ENCODE data around the gene TIAM1.
A peak's percentile ranks its signal among the peaks of the same experiment; 100 is the strongest.

Gene TIAM1

GRCh38 chr21:31284797-31285397 is 59.2 kb downstream of the TIAM1 start:
- no peak for DNase-seq

DNA sequence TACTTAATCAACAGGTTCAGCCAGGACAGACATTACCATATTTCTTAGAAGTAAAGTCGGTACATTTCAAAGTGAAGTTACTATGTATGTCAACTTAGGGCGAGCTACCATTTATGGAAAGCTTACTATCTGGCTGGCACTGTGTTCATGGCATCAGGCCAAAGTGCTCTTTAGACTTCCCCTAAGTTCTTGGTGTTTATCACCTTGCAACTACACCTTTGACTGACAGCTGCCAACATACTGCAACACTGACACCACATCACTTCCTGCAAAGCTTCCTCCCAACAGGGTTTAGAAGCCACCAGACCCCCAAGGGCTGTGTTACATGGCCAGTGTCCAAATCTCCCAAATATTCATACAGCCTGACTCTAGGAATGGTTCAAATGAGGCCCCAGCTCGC is 61.0 kb downstream of the TIAM1 start:
- peak; percentile 68 for DNase-seq

- DNase-seq: no peak
These were observed 61.9 kb downstream of the TIAM1 start for GRCh38 chr21:31282095-31282709.

DNA sequence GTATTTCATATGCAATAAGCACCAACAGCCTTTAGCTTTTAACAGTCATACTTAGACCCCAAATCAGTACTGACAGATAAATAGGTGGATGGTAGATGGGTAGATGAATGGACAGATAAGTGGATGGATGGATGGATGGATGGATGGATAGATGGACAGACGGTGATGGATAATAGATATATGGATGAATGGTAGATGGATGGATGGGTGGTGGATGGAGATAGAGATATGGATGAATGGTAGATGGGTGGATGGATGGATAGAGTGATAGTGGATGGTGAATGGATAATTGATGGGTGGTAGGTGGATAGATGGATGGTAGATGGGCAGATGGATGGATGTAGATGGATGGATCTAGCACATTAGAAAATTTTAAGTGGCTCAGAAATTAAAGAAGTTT is 62.5 kb downstream of the TIAM1 start:
- DNase-seq: no peak

DNA sequence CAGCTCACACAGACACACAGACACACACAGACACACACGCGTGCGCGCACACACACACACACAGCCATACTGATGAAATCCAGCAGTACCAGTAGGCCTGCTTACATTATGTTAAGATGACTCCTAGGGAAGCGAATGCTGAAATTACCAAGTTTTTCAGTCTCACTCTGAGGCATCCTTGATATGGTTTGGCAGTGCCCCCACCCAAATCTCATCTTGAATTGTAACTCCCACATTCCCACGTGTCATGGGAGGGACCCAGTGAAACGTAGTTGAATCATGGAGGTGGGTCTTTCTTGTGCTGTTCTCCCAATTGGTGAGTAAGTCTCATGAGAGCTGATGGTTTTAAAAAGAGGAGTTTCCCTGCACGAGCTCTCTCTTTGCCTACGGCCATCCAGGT is 64.1 kb downstream of the TIAM1 start:
- DNase-seq: no peak

DNA sequence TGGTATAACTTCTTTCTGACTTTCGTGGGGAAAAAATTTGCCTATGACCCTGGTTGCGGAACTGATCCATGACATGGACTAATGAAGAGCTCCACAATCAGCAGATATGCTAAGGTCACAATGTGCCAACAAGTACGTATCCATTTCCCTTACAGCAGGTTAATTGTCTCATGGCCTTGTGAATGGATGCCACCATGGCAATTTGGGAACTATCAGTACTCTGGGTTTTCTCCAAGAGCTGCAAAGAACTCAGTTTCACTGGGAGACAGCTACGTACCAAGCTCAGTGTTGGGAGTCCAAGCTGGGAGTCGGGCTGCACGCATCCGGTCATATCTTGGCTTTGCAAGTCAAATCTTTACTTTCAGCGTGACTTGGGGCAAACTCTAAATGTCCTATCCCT is 64.8 kb downstream of the TIAM1 start:
- DNase-seq: no peak

- no peak for DNase-seq
These were observed 65.4 kb downstream of the TIAM1 start for GRCh38 chr21:31278511-31279130.

DNA sequence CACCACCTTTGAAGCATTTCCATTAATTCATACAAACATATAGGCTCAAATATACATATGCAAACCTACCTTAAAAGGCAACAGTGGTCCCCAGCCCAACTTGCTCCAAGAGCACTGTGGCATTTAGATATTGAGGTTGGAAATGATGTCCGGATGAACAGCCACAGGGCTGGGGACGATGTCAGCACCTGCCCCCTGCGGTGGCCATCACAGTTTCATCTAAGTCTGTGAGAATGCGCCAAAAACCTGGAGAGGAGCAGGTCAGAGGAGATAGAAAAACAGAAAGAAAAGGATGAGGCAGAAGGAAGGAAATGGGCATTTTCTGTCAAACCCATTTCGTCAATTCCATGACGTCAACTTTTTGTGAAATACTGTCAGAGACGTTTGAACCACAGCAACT is 67.4 kb downstream of the TIAM1 start:
- DNase-seq: no peak

DNA sequence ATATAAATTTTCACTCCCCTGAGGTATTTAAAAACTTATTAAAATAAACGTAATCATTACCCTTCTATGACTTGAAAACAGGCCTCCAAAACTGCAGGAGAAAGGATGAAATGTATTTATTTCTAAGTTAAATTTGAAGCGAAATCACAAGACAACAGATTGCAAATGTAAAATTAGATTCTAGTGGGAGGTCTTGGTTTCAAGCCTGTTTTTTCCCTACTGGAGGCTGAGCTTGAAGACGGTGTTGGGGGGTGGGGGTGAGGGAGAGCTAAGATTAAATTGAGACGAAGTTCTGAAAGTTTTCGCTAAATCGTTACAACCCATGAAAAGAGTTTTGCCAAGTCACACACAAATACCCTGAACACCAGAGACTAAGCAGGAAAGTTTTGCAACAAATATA is 68.2 kb downstream of the TIAM1 start:
- no peak for DNase-seq

DNA sequence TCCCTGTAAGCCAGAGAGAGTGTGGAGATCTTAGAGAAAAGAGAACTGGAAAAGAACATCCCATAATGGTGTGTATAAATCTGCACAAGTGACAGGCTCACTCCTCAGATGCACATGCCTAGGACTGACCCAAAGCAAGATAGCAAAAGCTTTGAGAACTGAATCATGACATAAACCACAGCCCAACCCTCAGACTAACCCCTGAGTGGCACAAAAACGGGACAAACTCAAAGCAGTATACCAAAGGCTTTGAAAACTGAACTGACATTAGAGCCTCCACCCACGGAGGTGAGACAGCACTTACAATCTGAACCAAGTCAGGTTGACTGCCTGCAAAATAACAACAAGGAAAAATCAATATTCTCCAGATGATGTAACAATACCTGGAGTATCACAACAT is 70.8 kb downstream of the TIAM1 start:
- DNase-seq: peak; percentile 9

- DNase-seq: no peak
These were observed 76.0 kb downstream of the TIAM1 start for GRCh38 chr21:31268090-31268489.

DNA sequence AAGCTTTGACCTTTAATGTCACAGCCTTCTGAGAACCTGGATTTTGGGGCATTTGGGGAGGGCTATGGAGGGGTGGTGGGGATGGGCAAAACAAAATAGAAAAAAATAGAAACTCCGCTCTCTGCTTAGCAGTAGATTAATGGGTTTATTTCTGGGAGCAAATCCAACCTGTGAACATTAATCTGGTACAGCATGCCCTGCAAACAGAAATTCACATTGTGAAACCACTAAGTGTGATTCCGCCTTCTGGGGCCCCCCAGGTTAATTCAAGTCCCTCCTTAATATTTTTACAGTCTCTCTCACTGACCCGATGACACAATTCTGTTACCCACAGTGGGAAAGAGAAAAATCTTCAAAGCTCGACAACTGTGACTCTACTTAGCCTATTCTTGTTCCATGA is 76.4 kb downstream of the TIAM1 start:
- no peak for DNase-seq

- DNase-seq: no peak
These were observed 77.8 kb downstream of the TIAM1 start for GRCh38 chr21:31266241-31266640.

DNA sequence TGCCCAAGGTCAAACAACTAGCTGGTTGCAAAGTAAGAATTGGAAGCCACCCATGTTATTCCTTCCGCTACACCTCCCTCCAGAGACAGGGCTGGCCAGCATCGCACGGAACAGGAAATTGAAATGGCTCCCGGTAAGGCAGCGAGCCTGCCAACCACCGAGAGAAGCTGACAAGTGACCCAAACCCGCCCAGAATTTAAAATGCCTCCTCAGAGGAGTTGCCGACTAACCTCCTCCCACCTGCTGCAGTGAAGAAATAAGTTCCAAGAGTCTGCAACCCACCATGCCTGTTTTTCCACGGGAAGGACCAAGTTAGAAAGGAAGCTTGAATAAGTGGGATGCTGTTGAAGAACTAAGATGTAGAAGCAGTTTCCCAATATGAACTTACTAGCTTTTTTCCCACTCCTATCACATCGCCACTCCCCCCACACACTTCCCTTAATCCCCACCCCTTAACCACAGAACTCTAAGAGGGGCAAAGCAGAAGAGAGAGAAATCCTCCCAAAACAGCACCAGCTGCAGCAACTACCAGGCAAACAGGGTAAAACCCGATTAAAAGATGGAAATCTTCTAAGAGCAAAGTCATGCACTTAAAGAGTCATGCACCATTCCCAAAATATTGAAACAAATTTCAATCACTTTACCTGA is 78.6 kb downstream of the TIAM1 start:
- DNase-seq: peak; percentile 12

DNA sequence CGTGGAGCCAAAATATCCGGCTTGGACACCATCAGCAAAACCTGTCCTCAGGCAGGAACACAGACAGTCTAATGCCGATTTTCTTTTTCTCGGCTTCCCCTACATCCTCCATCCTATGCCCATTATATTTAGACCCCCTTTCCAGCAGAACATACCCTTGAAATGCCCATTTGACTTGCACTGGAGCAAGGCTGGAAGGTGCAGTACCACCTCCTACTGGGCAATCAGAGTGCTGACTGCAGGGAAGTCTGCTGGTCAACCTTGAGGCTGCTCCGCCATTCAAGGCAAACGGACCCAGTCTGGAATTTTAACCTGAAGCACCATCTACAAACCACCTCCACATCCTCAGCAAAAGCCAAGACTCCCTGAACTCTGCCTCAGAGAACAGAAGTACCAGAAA is 79.5 kb downstream of the TIAM1 start:
- no peak for DNase-seq

DNA sequence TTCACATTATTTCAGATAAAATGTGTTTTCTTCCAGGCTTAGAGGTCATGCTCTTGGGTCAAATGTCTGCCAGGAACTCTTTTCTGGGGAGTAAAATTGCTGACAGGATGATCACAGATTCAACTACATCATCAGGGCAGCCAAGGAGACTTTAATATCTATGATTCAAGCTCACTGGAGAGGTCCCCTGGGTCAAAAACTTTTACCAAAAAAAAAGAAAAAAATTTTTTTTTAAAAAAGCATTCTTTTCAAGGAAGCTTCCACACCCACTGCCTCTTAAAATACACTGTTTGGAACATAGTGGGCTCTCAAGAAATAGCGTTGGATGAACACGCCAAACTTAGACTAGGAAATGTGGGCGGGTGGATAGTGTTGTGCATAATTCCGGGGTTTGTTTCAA is 81.3 kb downstream of the TIAM1 start:
- DNase-seq: no peak

DNA sequence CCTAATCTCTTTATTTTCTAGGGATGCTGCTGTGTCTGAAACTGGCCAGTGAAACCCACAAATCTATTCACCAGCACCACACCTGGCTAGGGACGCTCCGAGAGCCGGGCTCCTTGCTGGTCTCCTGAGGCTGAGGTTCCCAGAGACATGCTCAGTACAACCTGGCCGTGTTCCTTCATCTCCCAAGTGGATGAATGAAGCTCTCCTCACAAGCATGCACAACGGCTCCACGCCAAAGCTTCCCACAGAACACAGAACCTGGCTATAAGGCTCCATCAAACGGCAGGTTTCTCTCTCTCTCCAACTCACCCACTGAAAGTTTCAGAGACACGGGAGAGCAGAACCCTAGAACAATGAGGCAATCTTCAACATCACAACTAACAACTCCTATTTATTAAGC is 82.3 kb downstream of the TIAM1 start:
- no peak for DNase-seq

- no peak for DNase-seq
These were observed 83.3 kb downstream of the TIAM1 start for GRCh38 chr21:31260790-31261189.

DNA sequence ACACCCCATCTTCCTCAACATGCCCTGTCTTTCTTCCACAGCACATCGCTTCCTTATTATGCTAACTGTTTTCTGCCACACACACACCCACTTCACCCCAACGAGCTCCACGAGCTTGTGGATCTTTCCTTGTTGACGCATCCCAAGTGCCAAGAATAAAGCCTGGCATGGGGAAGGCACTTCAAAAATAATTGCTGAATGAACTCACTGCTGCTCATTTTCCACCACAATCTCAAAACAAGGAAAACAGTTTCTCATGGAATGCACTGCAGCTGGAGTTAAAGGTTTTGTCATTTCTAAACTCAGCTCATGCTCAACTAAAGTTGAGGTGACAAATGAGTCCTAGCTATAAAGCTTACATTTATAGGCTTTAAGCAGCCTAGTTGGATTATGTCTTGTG is 86.0 kb downstream of the TIAM1 start:
- no peak for DNase-seq

GRCh38 chr21:31257265-31257664 is 86.8 kb downstream of the TIAM1 start:
- no peak for DNase-seq

DNA sequence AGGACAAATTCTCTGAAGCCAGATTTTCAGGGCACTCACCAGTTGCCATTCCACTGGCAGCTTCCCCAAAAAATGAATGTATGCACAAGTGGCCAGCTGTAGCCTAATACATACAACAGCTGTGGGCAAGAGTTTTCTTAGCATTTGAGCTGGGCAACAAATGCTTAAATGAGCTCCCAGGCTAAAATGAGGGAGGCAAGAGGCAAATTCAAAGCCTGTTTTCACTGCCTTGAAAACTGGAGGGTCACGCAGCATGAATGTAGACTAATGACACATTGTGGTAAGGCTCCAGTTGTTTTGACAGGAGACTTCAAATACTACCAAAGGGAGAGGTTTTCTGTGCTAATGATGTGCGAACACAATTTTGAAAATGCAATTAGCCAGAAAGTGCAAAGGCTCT is 88.2 kb downstream of the TIAM1 start:
- no peak for DNase-seq

DNA sequence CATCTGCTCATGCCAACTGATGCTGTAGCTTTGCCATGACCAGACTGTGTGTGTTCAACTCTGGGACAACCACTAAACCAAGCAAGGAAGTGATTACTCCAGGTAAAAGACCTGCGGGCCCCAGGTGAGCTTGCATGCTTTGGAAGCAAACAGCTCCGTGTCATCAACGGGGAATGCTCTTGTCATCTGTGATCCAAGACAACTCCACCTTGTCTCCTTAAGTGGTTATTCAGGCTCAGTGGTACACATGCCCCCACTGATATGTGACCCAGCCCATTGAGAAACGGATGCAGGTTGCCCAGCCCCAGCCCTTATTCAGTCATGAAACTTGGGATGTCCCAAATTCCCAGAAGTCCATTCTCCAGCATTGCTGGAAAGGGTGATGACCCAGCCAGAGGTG is 89.0 kb downstream of the TIAM1 start:
- no peak for DNase-seq

GRCh38 chr21:31254131-31254530 is 89.9 kb downstream of the TIAM1 start:
- no peak for DNase-seq

GRCh38 chr21:31253684-31254083 is 90.4 kb downstream of the TIAM1 start:
- DNase-seq: no peak

All from CD4-positive, alpha-beta T cell treated with Interleukin-6 for 4 hours (primary cell).